Endometrium (tissue), 2 donors: ENCODE data around the gene IL10RB.

Experiments used
- FAIRE-seq: peaks from 2 replicates; lab custom pipeline; 2012; peaks lifted over from hg19 to GRCh38; lab: Jason Lieb, UNC
- donor health status: control.
- donor health status: control.

IL10RB gene

GRCh38 chr21:33268393-33268736 lies 2.2 kb downstream of the IL10RB start:
- no peak for FAIRE-seq

- no peak for FAIRE-seq
Observed at GRCh38 chr21:33268737-33269441, 2.7 kb downstream of the IL10RB start.

DNA sequence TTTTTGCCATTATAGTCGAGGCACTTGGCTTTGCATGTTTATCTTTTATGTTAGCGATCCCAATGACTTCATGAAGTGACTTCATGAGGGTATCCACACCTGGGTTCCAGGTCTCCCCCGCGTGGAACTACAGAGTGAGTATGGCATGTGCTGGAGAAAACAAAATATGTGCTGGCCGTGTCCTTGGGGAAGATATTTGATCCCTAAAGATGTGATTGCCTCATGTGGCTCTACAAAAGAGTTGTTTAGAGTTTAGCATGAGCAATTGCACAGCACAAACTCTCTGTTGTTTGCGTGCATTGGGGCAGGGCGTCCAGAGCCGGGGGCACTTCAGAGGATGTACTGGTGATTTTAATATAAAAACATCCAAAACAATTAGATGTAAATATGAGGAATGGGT lies 4.8 kb downstream of the IL10RB start:
- FAIRE-seq: no peak

DNA sequence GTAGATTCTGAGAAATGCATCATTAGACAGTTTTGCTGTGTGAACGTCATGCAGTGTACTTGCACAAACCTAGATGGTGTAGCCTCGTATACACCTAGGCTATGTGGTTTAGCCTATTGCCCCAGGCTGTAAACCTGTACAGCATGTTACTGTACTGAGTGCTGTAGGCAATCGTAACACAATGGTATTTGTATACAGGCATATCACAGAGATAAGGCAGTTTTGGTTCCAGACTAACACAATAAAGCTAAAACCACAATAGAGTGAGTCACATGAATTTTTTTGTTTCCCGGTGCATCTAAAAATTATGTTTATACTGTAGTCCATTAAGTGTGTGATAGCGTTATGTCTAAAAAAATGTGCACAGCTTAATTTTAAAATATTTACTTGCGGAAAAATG lies 6.9 kb downstream of the IL10RB start:
- FAIRE-seq: no peak

GRCh38 chr21:33278721-33279120 lies 12.6 kb downstream of the IL10RB start:
- FAIRE-seq: no peak

- no peak for FAIRE-seq
Observed at GRCh38 chr21:33279330-33279820, 13.2 kb downstream of the IL10RB start.

DNA sequence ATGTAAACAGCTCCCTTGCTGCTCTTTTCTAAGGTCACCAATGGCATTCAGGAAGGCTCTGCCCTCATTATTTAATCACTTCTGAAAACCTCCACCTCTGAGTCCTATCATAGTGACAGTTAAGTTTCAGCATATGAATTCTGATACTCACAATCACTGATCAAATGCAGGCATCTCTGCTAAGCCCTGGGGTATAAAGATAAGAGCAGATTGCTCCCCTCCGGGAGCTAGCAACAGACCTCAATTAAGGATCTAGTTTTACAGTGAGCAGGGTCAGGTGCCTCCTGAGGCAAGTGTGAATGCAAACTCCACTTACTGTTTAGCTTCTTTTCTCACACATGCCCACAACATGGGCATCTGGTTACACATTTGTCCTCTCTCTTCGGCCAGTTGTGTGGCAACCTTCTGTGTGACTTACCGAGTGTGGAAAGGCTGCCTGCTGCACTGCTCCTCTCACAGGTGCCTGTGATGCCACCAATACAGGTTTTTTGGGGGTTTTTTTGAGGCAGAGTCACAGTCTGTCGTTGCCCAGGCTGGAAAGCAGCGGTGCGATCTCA lies 15.0 kb downstream of the IL10RB start:
- no peak for FAIRE-seq

DNA sequence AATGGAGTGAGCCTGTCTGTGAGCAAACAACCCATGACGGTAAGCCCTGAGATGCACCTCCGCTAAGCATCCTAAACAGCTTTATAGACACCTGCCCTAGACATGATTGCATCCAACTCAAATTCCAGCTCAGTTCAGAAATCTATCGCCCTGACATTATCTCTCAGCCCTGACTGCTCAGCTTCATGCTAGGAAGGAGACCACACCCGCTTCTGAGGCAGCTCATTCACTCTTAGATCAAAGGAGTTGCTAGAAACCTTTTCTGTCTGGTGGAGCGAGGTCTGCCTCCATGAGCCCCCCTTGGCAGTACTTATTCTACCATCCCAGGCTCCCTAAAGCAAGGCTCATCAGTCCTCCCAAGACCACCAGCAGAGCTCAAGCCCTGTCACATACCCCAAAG lies 17.0 kb downstream of the IL10RB start:
- no peak for FAIRE-seq

DNA sequence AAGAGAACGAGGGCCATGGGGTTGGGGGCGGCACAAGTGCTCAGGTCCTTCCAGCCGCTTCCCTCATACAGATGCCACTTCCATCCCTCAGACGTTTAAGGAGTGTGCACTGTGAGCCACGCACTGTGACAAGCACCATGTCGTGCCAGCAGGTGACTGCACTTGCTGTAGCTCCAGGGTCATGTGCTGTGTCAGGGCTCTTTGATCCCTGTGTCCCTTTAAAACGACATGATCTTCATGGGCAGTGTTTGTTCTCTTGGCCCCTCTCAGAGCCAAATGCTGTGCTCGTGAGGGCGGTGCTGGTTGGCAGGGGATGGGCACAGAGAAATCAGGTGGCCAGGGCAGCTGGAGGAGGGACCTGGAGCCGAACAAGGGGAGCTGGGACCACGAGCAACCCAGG lies 19.9 kb downstream of the IL10RB start:
- FAIRE-seq: no peak

GRCh38 chr21:33286600-33287456 lies 20.7 kb downstream of the IL10RB start:
- FAIRE-seq: peak; percentile 96

DNA sequence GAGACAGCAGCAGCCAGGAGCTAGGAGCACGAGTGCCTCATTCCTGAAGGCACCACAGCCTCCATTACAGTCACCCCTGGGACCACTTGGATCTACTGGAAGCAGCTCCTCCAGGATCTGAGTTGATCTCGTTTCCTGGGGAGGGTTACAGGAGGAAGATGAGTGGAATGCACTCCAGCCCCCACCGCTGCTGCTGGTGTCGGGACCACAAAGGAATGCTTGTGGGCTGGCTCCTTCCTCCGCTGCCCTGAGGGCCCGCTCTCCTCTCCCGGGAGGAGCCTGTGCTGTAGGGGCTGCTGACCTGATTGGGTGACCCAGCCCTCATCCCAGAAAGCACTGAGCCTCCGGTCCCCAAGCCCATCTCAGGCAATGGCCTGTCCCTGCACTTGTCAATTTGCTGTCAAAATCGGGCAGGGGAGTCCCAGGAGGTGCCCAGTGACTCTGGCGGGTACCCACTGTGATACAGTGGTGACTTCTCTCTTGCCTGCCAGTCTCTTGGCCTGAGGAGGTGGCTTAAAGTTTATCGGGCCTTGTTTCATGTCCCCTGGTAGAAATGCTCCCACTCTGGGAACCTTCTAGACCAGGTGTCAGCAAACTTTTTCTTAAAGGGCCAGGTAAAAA lies 23.1 kb downstream of the IL10RB start:
- FAIRE-seq: no peak

- no peak for FAIRE-seq
Observed at GRCh38 chr21:33290441-33290840, 24.3 kb downstream of the IL10RB start.

- FAIRE-seq: no peak
Observed at GRCh38 chr21:33291686-33292085, 25.5 kb downstream of the IL10RB start.

GRCh38 chr21:33292724-33293123 lies 26.6 kb downstream of the IL10RB start:
- no peak for FAIRE-seq

GRCh38 chr21:33293136-33293535 lies 27.0 kb downstream of the IL10RB start:
- FAIRE-seq: no peak

- no peak for FAIRE-seq
Observed at GRCh38 chr21:33293811-33294216, 27.6 kb downstream of the IL10RB start.

- FAIRE-seq: no peak
Observed at GRCh38 chr21:33296156-33296555, 30.0 kb downstream of the IL10RB start.

GRCh38 chr21:33299181-33299752 lies 33.1 kb downstream of the IL10RB start:
- FAIRE-seq: no peak

DNA sequence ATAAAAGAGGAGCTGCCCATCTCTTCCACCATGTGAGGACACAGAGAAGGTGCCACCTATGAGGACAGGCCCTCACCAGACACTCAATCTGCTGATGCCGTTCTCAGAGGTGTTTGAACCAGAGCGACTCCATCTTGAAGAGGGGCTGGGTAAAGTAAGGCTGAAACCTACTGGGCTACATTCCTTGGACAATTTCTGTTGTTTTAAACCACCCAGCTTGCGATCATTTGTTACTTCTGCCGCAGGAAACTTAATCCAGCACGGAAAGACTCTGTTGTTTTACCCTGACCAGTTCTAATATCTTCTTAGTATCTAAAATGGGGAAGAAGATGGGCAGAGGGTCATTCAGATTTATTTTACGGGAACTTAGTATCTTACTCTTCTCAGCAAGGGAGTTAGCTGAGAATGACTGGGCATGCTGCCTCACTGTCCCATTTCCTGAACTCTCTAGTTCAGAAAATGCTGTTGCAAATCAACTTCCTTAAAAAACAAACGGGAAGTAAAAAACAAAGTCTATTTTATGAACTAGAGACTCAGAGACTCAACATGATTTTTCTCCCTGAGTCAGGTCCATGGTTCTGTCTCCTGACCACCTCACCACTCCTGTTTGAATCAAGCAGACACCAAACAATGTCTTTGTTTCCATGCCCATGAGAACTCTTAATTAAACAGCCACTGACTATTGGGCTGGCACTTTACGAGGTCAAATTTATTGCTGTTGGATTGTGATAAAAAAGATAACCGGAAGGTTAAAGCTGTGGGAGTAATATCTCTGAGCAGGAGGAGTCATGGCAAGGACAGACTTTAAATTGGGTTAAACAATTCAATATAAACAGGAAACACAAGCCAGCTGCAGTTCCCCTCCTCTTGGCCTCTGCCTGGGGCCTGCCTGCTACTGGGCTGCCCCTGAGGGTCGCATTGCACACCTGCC lies 34.8 kb downstream of the IL10RB start:
- no peak for FAIRE-seq

GRCh38 chr21:33301632-33302002 lies 35.5 kb downstream of the IL10RB start:
- FAIRE-seq: no peak

- FAIRE-seq: no peak
Observed at GRCh38 chr21:33302055-33302454, 35.9 kb downstream of the IL10RB start.
